Daoy (cell line): ENCODE measurements around the gene MCAT. TPM values are rescaled to one million over a fixed set of nuclear protein-coding genes. Genes with fewer than 3 reads are reported as not detected.
"Not testable (repeated sequence)": the region's sequence is repeated elsewhere in the genome, so short reads cannot be mapped to it uniquely, and the experiment has no call there.

Source experiments
- DNase-seq: peaks from one replicate; pipeline ENCODE4 v3.0.0-alpha.2; 2015; ENCODE audit warnings: low read depth
- total RNA-seq: library from RNA; depleted of rRNA; stranded (reverse); fragments of >200 nt; shearing (Covaris generic); gene quantifications from 2 replicates; pipeline ENCODE4 v1.2.3, GENCODE V29; 2014

MCAT gene
- total RNA-seq, 1 experiment from 2014 or later: 20.2 TPM

DNA sequence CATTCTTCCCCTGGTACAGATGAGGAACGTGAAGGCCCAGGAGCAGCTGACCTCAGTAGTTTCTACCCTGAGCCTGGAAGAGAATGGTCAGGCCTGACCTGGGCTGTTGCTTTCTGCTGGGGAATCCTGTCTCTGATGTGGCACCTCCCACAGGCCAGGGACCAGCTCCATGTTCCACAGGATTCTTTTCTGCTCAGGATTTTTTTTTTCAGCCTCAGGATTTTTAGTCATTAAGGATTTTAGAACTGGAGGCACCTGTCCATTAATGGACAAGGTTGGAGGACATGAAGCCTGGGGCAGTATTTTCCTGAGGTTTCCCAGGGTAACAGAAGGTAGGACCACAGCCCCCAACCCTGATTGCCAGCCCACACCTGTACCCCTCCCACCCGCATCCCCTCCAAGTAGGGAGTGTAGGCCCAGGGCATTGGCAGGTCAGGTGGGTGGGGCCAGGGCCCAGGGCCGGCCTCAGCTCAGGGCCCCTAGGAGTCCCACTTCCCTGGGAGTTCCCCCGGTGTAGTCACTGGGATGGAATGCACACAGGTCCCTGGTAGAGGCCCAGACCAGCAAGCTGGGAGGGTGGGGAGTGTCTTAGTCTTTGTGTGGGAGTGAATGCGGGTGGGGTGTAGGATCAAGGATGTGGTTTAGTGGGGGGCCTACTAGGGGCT is 16.6 kb downstream of the MCAT start:
- peak; percentile 92 for DNase-seq

GRCh38 chr22:43118953-43119458 is 24.2 kb downstream of the MCAT start:
- no peak for DNase-seq

DNA sequence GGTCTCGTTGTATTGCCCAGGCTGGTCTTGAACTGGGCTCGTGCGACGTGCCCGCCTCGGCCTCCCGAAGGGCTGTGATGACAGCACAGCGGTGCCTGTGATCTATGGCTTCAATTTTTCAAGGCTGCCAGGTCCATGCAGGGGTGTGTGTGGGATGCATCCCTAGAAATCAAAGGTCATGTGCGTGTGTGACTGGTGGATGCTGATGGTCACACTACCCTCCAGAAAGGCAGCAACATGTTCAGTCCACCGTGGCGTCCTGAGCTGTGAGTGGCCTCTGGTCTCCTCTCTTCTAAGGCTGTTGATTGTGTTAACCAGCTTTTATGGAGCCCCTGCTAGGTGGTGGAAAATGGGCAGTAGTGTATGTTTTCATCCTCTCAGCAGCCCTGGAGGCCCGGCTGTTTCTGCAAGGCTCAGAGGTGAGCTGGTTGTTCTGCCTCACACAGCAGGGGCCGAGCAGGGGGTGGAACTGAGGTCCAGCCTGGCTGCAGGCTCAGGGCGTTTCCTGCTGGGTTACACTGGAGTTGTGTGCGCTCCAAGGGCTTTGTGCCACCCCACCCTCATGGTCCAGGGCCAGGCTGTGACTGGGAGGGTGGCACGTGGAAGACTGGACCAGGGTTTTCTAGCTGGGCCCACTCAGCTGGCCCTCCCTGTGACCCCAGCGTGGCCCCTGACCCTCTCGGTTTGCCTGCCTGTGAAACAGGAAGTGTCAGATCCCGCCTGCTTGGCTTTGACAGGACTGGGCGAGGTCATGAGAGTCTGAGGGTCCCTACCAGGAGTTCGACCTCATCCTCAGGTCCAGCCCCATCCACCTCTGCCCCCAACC is 25.0 kb downstream of the MCAT start:
- no peak for DNase-seq

- DNase-seq: no peak
These were observed 26.3 kb downstream of the MCAT start for GRCh38 chr22:43116932-43117331.

- DNase-seq: no peak
These were observed 28.2 kb downstream of the MCAT start for GRCh38 chr22:43114958-43115357.

DNA sequence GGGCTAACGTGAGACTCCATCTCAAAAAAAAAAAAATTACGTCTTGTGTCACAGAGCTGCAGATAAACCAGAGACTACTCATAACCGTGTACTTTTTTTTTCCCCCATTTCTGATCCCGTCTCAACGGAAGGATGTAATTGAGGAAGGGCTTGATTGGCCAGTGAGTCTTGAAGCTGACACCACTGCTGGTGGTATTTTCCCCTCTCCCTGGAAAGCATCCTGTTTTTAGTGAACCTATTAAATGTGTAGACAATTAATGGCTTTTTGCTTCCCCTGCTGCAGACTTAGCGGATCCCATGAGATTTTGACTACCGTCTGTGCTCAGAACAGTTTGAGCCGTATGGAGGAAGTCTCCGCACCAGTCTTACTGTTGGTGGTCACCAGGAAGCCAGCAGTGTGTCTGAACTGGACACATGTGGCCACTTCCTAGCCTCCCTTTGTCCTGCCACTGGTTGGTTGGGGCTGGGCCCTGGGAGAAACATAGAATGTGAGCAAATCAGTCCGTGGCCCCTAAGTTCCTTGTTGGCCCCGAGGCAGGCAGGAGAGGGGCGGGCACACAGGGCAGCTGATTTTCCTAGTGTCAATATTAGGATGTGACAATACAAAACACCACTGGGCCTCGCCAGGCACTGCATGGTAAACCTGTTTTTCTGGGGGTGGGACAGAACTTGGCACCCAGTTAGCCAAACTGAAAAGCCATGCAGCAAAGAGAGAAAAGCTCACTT is 29.5 kb downstream of the MCAT start:
- no peak for DNase-seq

DNA sequence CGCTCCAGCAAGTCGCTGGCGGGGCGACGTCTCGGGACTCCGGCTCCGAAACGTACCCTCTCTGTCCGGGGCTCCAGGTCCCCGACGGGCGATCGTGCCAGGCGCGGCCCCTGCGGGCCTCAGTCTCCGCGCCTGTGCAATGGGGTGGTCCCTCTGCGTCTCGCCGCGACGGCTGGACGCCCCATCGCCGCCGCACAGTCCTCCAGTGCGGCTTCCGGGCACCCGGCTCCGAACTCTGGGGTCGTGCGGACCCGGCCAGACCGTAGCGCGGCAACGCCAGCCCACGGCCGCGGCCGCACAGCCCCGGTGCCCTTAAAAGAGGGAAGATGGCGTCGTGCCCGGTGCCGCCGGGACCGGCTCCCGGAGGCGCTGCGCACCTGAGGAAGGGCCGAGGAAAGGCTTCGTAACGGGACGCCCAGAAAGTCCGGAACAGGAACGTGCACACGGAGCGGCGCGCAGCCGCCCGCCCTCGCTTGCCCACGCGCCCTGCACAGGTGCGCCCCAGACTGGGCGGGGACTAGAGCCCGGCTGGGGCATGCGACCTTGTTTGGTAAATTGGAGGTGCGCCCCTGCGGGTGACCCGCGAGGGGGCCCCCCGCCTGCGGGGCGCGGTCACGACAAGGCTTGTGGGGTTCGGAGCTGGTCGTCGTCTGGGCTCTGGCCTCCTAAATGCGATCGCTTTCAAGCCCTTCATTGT is 32.1 kb downstream of the MCAT start:
- DNase-seq: peak; percentile 46

GRCh38 chr22:43110444-43110926 is 32.7 kb downstream of the MCAT start, which contains the start of gene BIK:
BIK (plus strand) TSS chr22:43110750; CDS start chr22:43124023, 13,273 bp downstream.
- DNase-seq: peak; percentile 51

GRCh38 chr22:43109921-43110443 is 33.2 kb downstream of the MCAT start:
- DNase-seq: no peak

DNA sequence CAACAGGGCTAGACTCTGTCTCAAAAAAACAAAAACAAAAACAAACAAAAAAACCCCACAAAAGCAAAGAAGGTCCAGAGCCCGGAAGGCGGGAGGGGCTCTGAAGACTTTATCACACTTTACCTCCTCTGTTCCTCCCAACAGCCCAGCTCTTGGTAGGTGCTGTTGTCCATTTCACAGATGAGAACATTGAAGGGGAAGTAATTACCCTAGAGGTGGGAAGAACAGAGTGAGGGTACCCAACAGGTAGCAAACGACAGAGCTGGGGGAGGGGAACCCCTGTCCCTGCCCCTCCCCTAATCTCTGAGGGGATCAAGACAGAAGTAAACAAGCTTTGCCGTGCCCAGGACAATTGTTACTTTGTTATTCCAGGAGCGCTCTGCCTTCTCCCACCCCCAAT is 33.7 kb downstream of the MCAT start:
- no peak for DNase-seq

GRCh38 chr22:43106302-43106701 is 36.9 kb downstream of the MCAT start:
- DNase-seq: no peak

GRCh38 chr22:43104950-43105349 is 38.2 kb downstream of the MCAT start:
- not testable (repeated sequence) for DNase-seq

- peak; percentile 30 for DNase-seq
These were observed 39.1 kb downstream of the MCAT start for GRCh38 chr22:43104056-43104625.

- DNase-seq: no peak
These were observed 41.9 kb downstream of the MCAT start for GRCh38 chr22:43101306-43101705.

- peak; percentile 33 for DNase-seq
These were observed 43.0 kb downstream of the MCAT start for GRCh38 chr22:43100225-43100624.

DNA sequence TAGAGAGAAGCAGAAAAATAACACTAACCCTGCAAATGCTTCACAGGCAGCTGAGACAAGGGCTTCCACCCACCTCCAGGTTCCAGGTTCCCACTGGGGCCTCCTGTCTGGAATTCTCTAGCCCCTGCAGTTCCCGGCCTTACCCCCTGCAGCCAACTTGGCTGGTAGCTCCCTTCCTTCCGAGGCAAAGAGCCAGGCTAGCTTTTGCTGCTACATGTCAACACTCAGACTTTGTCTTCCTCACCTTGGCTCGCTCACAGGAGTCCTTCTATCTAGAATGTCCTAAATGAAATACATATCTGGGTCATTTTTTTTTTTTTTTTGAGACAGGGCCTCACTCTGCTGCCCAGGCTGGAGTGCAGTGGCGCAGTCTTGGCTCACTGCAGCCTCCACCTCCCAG is 44.1 kb downstream of the MCAT start:
- DNase-seq: no peak

- DNase-seq: no peak
These were observed 44.8 kb downstream of the MCAT start for GRCh38 chr22:43098356-43098755.

- no peak for DNase-seq
These were observed 46.8 kb downstream of the MCAT start for GRCh38 chr22:43096420-43096819.

- DNase-seq: no peak
These were observed 48.6 kb downstream of the MCAT start for GRCh38 chr22:43094551-43094950.

DNA sequence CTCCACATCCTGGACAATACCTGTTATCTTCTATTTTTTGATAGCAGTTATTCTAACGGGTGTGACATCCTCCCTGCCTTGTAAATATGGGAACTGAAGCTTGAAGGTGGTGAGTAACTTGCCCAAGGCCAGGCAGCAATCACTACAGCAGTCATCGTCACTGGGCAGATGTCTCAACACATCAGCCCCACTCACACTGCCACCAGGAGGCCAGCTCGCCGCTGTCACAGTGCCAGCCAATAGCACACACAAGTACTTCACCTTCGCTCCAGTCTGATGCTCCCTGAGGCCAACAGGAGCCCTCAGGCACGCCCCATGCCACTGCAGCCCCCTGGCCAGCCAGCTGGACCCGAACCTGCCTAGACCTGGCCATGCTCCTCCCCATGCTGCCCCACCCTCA is 49.1 kb downstream of the MCAT start:
- peak; percentile 61 for DNase-seq

DNA sequence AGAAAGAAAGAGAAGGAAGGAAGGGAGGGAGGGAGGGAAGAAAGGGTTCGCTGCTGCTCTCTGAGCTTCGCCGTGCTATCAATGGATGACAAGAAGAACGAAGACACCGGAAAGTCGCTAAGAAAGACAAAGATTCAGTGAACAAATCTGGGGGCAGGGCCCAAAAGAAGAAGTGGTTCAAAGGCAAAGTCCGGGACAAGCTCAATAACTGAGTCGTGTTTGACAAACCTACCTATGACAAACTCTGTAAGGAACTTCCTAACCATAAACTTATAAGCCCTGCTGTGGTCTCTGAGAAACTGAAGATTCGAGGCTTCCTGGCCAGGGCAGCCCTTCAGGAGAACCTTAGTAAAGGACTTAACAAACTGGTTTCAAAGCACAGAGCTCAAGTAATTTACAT is 51.1 kb downstream of the MCAT start:
- no peak for DNase-seq
